Measurements from ENCODE around the gene PIRT.

DNA sequence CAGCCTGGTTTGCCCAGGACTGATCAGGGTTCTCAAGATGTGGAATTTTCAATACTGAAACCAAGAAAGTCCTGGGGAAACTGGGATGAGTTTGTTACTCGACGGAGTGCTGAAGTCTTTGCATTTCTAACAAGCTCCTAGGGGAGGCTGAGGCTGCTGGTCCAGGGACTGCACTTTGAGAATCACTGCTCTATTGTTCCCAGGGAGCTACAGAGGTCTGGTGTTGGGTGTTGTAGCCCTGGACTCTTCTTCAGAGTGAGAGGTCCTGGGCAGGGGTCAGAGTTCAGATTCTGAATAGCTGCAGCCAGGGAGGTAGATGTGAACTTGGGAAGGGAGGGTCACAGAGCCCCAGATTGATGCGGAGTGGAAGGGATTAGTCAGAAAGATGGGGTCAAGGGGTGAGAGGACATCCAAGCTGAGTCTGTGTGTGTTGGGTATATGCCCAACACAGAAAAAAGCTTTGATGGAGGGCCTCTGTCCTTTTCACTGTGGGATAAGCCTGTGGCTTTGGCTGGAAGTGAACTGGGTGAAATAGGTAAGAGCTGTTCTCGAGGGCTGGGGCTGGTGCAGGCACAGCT lies 48.1 kb downstream of the PIRT start:
- TF ChIP-seq SIN3A (IDR thresholded peaks at IDR 0.05; ENCODE audit: borderline replicate concordance, low read depth, low read length) (no peak), FOXJ3 (CRISPR knock-in tag; IDR thresholded peaks at IDR 0.05) (no peak), FOXM1 (IDR thresholded peaks at IDR 0.05; ENCODE audit: low read depth) (no peak), GABPA (IDR thresholded peaks at IDR 0.05; ENCODE audit: low read depth) (no peak), TEAD4 (IDR thresholded peaks at IDR 0.05; ENCODE audit: borderline replicate concordance, insufficient read depth) (no peak)
- TF ChIP-seq, protein P1, sequence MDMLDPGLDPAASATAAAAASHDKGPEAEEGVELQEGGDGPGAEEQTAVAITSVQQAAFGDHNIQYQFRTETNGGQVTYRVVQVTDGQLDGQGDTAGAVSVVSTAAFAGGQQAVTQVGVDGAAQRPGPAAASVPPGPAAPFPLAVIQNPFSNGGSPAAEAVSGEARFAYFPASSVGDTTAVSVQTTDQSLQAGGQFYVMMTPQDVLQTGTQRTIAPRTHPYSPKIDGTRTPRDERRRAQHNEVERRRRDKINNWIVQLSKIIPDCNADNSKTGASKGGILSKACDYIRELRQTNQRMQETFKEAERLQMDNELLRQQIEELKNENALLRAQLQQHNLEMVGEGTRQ (IDR thresholded peaks at IDR 0.05; ENCODE audit: borderline replicate concordance, low read depth, low read length) = no peak
- TF ChIP-seq, protein P2, sequence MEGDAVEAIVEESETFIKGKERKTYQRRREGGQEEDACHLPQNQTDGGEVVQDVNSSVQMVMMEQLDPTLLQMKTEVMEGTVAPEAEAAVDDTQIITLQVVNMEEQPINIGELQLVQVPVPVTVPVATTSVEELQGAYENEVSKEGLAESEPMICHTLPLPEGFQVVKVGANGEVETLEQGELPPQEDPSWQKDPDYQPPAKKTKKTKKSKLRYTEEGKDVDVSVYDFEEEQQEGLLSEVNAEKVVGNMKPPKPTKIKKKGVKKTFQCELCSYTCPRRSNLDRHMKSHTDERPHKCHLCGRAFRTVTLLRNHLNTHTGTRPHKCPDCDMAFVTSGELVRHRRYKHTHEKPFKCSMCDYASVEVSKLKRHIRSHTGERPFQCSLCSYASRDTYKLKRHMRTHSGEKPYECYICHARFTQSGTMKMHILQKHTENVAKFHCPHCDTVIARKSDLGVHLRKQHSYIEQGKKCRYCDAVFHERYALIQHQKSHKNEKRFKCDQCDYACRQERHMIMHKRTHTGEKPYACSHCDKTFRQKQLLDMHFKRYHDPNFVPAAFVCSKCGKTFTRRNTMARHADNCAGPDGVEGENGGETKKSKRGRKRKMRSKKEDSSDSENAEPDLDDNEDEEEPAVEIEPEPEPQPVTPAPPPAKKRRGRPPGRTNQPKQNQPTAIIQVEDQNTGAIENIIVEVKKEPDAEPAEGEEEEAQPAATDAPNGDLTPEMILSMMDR (IDR thresholded peaks at IDR 0.05) = no peak
- TF ChIP-seq, protein P3, sequence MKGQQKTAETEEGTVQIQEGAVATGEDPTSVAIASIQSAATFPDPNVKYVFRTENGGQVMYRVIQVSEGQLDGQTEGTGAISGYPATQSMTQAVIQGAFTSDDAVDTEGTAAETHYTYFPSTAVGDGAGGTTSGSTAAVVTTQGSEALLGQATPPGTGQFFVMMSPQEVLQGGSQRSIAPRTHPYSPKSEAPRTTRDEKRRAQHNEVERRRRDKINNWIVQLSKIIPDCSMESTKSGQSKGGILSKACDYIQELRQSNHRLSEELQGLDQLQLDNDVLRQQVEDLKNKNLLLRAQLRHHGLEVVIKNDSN (IDR thresholded peaks at IDR 0.05; ENCODE audit: borderline replicate concordance, low read depth) = no peak
- TF ChIP-seq, protein P4, sequence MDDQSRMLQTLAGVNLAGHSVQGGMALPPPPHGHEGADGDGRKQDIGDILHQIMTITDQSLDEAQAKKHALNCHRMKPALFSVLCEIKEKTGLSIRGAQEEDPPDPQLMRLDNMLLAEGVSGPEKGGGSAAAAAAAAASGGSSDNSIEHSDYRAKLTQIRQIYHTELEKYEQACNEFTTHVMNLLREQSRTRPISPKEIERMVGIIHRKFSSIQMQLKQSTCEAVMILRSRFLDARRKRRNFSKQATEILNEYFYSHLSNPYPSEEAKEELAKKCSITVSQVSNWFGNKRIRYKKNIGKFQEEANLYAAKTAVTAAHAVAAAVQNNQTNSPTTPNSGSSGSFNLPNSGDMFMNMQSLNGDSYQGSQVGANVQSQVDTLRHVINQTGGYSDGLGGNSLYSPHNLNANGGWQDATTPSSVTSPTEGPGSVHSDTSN (IDR thresholded peaks at IDR 0.05) = no peak
